ENCODE results near the gene ZNF148. TPM values are rescaled to one million over a fixed set of nuclear protein-coding genes. Genes with fewer than 3 reads are reported as not detected.

Gene ZNF148
- polyA plus RNA-seq, 3 donors, result 6.5 to 48.4 (median 34.1) TPM

DNA sequence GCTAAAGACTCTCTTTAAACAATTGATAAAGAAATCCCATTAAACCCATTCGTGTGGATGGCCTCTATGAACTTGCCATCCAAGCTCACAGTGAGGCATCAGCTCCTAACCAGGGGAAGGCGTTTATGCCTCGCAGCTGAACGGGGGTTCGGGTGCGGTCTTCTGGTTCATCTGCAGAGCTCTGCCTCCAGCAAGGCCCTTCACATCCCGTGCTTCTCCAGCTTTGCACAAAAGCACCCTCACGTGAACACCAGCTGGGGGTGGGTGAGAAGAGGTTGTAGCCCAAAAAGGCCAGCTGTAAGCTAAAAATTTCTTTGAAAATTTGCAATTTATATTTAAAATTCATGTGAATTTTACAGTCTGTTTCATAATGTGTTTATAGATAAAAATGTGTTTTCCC lies 39.5 kb upstream of the ZNF148 start:
- no peaks in the 10 kb centered on the region for H4K20me1 ChIP-seq (ENCODE audit: insufficient read depth, low read length)
- Mint-ChIP-seq H3K27ac (no peak overlapping the region), H3K4me1 (no peaks in the 10 kb centered on the region), H3K27me3 (ENCODE audit: low read depth in 3 of 3) (peaks cover 6 to 18% (median 11%) of the 10 kb centered on the region in 3 donors), H3K36me3 (no peaks in the 10 kb centered on the region), H3K4me3 (no peak overlapping the region), H3K9me3 (peaks cover 5 to 8% (median 6%) of the 10 kb centered on the region in 7 donors)
- TF ChIP-seq, protein P1, sequence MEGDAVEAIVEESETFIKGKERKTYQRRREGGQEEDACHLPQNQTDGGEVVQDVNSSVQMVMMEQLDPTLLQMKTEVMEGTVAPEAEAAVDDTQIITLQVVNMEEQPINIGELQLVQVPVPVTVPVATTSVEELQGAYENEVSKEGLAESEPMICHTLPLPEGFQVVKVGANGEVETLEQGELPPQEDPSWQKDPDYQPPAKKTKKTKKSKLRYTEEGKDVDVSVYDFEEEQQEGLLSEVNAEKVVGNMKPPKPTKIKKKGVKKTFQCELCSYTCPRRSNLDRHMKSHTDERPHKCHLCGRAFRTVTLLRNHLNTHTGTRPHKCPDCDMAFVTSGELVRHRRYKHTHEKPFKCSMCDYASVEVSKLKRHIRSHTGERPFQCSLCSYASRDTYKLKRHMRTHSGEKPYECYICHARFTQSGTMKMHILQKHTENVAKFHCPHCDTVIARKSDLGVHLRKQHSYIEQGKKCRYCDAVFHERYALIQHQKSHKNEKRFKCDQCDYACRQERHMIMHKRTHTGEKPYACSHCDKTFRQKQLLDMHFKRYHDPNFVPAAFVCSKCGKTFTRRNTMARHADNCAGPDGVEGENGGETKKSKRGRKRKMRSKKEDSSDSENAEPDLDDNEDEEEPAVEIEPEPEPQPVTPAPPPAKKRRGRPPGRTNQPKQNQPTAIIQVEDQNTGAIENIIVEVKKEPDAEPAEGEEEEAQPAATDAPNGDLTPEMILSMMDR (IDR thresholded peaks at IDR 0.05), result no peak
- H3K4me3 ChIP-seq (replicated peaks in 1 of 3; ENCODE audit: low read depth in 2 of 3, low read length in 3 of 3), result no peak overlapping the region
- intact Hi-C loops (cut with micrococcal nuclease), result no loop called here
- no peak overlapping the region for H3K27ac ChIP-seq (ENCODE audit: low read depth in 1 of 2, low read length in 2 of 2)
- H3K27me3 ChIP-seq (ENCODE audit: control insufficient read depth in 2 of 2, insufficient read depth in 2 of 2, low read length in 2 of 2), result no peaks in the 10 kb centered on the region
- no peaks in the 10 kb centered on the region for H3K36me3 ChIP-seq (replicated peaks in 1 of 2; ENCODE audit: control insufficient read depth in 1 of 2, insufficient read depth in 2 of 2, low read length in 2 of 2)
- H3K9me3 ChIP-seq (replicated peaks in 1 of 2; ENCODE audit: control insufficient read depth in 1 of 2, insufficient read depth in 1 of 2, low read length in 2 of 2), result peaks cover 5 to 14% of the 10 kb centered on the region in 2 donors
- whole genome bisulfite sequencing (ENCODE audit: insufficient coverage), result 90% methylated on average over 3 of the region's 8 CpGs
- H2AFZ ChIP-seq (ENCODE audit: insufficient read depth, low read depth, low read length, poor library complexity, severe bottlenecking), result no peak overlapping the region
- H3K4me2 ChIP-seq (replicated peaks; ENCODE audit: extremely low read depth, low read length, poor library complexity, severe bottlenecking), result no peak overlapping the region
- no peak for DNase-seq
- H3K9ac ChIP-seq (ENCODE audit: insufficient read depth, low read length, poor library complexity, severe bottlenecking), result no peak overlapping the region
- no peaks in the 10 kb centered on the region for H3K4me1 ChIP-seq (ENCODE audit: control insufficient read depth in 1 of 2, insufficient read depth in 2 of 2, low read length in 2 of 2)
- H3K79me2 ChIP-seq (ENCODE audit: insufficient read depth, low read length), result no peaks in the 10 kb centered on the region

DNA sequence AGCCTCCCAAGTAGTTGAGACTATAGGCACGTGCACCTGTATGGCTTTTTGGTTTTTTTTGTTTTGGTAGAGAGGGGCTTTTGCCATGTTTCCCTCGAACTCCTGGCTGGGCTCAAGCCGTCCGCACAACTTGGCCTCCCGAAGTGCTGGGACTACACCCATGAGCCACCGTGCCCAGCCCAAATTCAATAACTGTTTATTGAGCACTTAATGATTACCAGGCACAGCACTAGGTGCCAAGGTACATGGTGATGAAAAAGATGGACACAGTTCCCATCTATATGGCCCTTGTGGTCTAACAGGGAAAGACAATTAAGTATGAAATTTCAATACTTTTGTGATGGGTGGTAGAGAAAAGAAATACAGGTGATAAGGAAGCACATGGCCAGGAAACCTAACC lies 35.8 kb upstream of the ZNF148 start:
- H3K36me3 Mint-ChIP-seq, result no peaks in the 10 kb centered on the region
- no peaks in the 10 kb centered on the region for H3K79me2 ChIP-seq (ENCODE audit: insufficient read depth, low read length)
- H3K36me3 ChIP-seq (replicated peaks in 1 of 2; ENCODE audit: control insufficient read depth in 1 of 2, insufficient read depth in 2 of 2, low read length in 2 of 2), result no peaks in the 10 kb centered on the region
- H2AFZ ChIP-seq (ENCODE audit: insufficient read depth, low read depth, low read length, poor library complexity, severe bottlenecking), result no peak overlapping the region
- WGBS (ENCODE audit: insufficient coverage), result no CpG with 5 or more reads among the region's 6 CpGs
- H3K9me3 Mint-ChIP-seq, result peaks cover 0 to 3% (median 0%) of the 10 kb centered on the region in 7 donors
- H3K4me3 ChIP-seq (replicated peaks in 1 of 3; ENCODE audit: low read depth in 2 of 3, low read length in 3 of 3), result no peak overlapping the region
- peaks cover 6 to 21% (median 14%) of the 10 kb centered on the region in 3 donors for H3K27me3 Mint-ChIP-seq (ENCODE audit: low read depth in 3 of 3)
- no peaks in the 10 kb centered on the region for H3K4me1 Mint-ChIP-seq
- H3K4me3 Mint-ChIP-seq, result no peak overlapping the region
- no peak overlapping the region for H3K4me2 ChIP-seq (replicated peaks; ENCODE audit: extremely low read depth, low read length, poor library complexity, severe bottlenecking)
- H3K9ac ChIP-seq (ENCODE audit: insufficient read depth, low read length, poor library complexity, severe bottlenecking), result no peak overlapping the region
- intact Hi-C loops (cut with micrococcal nuclease), result no loop called here
- no peaks in the 10 kb centered on the region for H3K9me3 ChIP-seq (replicated peaks in 1 of 2; ENCODE audit: control insufficient read depth in 1 of 2, insufficient read depth in 1 of 2, low read length in 2 of 2)
- H3K27me3 ChIP-seq (ENCODE audit: control insufficient read depth in 2 of 2, insufficient read depth in 2 of 2, low read length in 2 of 2), result no peaks in the 10 kb centered on the region
- no peaks in the 10 kb centered on the region for H4K20me1 ChIP-seq (ENCODE audit: insufficient read depth, low read length)
- H3K27ac ChIP-seq (ENCODE audit: low read depth in 1 of 2, low read length in 2 of 2), result no peak overlapping the region
- TF ChIP-seq, protein P1 (IDR thresholded peaks at IDR 0.05), result no peak
- DNase-seq, result no peak
- H3K4me1 ChIP-seq (ENCODE audit: control insufficient read depth in 1 of 2, insufficient read depth in 2 of 2, low read length in 2 of 2), result no peaks in the 10 kb centered on the region
- no peak overlapping the region for H3K27ac Mint-ChIP-seq
